Neural crest cell (in vitro differentiated cells): ENCODE data around the gene KIF19. TPM values are rescaled to one million over a fixed set of nuclear protein-coding genes. Genes with fewer than 3 reads are reported as not detected.
A peak's percentile ranks its signal among the peaks of the same experiment; 100 is the strongest.

Source experiments
- DNase-seq: peaks from one replicate; pipeline ENCODE4 v3.0.0; 2021; ENCODE audit warnings: low read depth, mixed read lengths, low spot score
- H3K27ac Mint-ChIP-seq: one replicate; pipeline ENCODE4 v1.8.0; 2021; ENCODE audit warnings: mild to moderate bottlenecking, mixed read lengths; ENCODE audit not compliant: unreplicated experiment
- H3K27me3 Mint-ChIP-seq: 2 replicates; pipeline ENCODE4 v1.8.0; 2021; ENCODE audit warnings: low read depth, mild to moderate bottlenecking, mixed read lengths
- H3K36me3 Mint-ChIP-seq: 2 replicates; pipeline ENCODE4 v1.8.0; 2021; ENCODE audit warnings: low read depth, mild to moderate bottlenecking, mixed read lengths
- H3K4me1 Mint-ChIP-seq: 2 replicates; pipeline ENCODE4 v1.8.0; 2021; ENCODE audit warnings: mixed read lengths
- H3K4me3 Mint-ChIP-seq: one replicate; pipeline ENCODE4 v1.8.0; 2021; ENCODE audit warnings: mild to moderate bottlenecking, mixed read lengths
- H3K9me3 Mint-ChIP-seq: 2 replicates; pipeline ENCODE4 v1.8.0; 2021; ENCODE audit warnings: mixed read lengths
- total RNA-seq: library from RNA; stranded (reverse); gene quantifications from 2 replicates; pipeline ENCODE4 v1.2.1, GENCODE V29; 2021
- TF ChIP-seq, protein P1 (sequence below): fragments of 200-600 bp; sonication (generic); conservative IDR thresholded peaks from 2 replicates; pipeline ENCODE4 v1.5.0; 2021; ENCODE audit warnings: antibody characterized with exemption, mild to moderate bottlenecking

The KIF19 gene
- total RNA-seq, 1 donor from 2014 or later: 0.63 TPM

DNA sequence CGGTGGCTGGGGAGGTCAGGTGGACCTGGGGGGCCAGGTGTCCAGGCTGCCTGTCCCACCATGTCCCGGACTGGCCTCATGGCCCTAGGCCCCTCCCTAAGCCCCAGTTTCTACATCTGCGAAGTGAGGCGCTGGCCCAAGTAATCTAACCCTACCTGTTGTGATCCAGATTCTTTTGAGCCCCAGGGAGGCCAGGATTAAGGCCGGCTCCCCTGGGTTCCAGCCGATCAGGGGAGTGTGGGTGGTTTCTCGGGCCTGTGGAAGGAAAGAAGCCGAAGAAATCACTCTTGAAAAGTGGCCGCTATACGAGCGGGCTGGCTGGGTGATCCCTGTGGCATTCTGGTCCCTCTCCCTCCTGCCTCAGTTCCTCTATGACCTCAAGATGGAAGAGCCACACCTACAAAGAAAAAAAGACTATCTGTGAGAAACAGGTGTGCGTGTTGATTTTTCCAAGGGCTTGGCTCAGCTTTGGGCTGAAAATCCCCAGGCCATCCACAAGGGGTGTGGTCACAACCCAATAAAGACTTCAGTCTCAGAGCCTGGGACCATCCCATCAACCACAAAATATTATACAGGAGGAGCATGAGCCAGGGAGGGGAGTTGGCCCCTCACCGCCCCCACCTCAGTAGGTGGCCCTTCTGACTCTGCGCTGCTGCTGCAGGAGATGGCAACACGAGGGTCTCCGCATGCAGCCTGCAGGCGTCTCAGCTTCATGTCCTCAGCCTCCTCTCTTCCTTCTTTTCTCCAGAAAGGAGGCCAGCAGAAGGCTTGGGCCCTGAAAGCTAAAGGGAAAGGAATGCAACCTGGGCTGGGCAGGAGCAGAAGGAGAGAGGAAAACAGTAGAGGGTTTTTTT lies 61.6 kb downstream of the KIF19 start:
- H3K9me3 Mint-ChIP-seq: no peaks in the 10 kb centered on the region
- no peaks in the 10 kb centered on the region for H3K36me3 Mint-ChIP-seq
- no peaks in the 10 kb centered on the region for H3K4me1 Mint-ChIP-seq
- no peak overlapping the region for H3K4me3 Mint-ChIP-seq
- TF ChIP-seq, protein P1, sequence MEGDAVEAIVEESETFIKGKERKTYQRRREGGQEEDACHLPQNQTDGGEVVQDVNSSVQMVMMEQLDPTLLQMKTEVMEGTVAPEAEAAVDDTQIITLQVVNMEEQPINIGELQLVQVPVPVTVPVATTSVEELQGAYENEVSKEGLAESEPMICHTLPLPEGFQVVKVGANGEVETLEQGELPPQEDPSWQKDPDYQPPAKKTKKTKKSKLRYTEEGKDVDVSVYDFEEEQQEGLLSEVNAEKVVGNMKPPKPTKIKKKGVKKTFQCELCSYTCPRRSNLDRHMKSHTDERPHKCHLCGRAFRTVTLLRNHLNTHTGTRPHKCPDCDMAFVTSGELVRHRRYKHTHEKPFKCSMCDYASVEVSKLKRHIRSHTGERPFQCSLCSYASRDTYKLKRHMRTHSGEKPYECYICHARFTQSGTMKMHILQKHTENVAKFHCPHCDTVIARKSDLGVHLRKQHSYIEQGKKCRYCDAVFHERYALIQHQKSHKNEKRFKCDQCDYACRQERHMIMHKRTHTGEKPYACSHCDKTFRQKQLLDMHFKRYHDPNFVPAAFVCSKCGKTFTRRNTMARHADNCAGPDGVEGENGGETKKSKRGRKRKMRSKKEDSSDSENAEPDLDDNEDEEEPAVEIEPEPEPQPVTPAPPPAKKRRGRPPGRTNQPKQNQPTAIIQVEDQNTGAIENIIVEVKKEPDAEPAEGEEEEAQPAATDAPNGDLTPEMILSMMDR: no peak
- DNase-seq: no peak
- no peaks in the 10 kb centered on the region for H3K27me3 Mint-ChIP-seq
- no peak overlapping the region for H3K27ac Mint-ChIP-seq

DNA sequence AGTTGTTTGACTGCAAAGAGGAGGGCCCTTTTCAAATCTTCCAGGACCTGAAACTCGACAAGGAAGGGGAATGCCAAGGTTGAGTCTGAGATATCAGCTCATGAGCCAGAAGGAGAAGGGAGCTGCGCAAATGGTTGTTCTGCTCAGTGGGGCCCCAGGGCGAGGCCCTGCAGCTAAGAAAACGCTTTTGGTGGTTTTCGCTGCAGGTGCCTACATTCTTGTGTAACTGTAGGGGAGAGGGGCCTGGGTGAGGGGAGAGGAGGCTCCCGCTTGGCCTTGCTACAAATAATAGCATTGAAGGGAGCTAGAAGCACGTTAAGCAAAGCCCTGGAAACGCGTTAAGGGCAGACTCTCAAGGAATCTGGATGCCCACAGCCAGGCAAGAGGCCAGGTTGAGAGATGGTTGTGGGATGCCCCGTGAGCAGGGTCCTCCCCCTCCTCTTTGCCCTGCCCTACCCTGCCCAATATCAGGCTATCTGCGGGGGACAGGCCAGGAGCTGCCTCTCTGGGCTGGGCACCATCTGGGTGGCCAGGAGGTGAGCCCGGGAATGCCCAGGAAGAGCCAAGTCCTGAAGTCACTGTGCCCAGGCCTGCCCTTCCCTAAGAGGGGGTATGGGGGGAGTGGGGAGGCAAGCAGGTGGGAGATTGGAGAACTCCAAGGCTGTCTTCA lies 63.2 kb downstream of the KIF19 start:
- no peak for DNase-seq
- Mint-ChIP-seq H3K27ac (peak overlapping the region; percentile 67), H3K36me3 (no peaks in the 10 kb centered on the region), H3K4me1 (no peaks in the 10 kb centered on the region), H3K9me3 (no peaks in the 10 kb centered on the region), H3K27me3 (no peaks in the 10 kb centered on the region), H3K4me3 (no peak overlapping the region)
- TF ChIP-seq, protein P1: no peak

GRCh38 chr17:74389937-74390679 lies 64.1 kb downstream of the KIF19 start:
- Mint-ChIP-seq H3K27me3 (no peaks in the 10 kb centered on the region), H3K36me3 (no peaks in the 10 kb centered on the region), H3K4me1 (no peaks in the 10 kb centered on the region), H3K27ac (no peak overlapping the region), H3K4me3 (no peak overlapping the region), H3K9me3 (no peaks in the 10 kb centered on the region)
- TF ChIP-seq, protein P1: no peak
- DNase-seq: no peak

GRCh38 chr17:74390680-74391653 lies 64.9 kb downstream of the KIF19 start:
- DNase-seq: no peak
- TF ChIP-seq, protein P1: no peak
- no peaks in the 10 kb centered on the region for H3K9me3 Mint-ChIP-seq
- no peak overlapping the region for H3K27ac Mint-ChIP-seq
- H3K4me1 Mint-ChIP-seq: no peaks in the 10 kb centered on the region
- H3K4me3 Mint-ChIP-seq: no peak overlapping the region
- H3K36me3 Mint-ChIP-seq: no peaks in the 10 kb centered on the region
- no peaks in the 10 kb centered on the region for H3K27me3 Mint-ChIP-seq

DNA sequence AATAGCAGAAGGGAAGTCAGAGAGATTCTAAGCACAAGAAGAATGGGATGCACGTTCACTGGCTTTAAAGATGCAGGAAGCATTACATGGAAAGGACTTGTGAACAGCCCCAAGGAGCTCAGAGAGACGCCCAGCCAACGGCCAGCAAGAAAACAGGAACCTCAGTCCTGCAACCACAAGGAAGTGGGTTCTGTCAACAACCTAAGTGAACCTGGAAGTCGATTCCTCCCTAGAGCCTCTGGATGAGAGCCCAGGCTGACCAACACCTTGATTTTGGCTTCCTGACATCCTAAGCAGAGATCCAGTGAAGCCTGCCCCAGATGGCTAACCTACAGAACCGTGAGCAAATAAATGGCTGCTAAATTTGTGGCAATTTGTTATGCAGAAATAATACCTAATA lies 65.7 kb downstream of the KIF19 start:
- no peaks in the 10 kb centered on the region for H3K36me3 Mint-ChIP-seq
- no peaks in the 10 kb centered on the region for H3K9me3 Mint-ChIP-seq
- DNase-seq: no peak
- no peaks in the 10 kb centered on the region for H3K27me3 Mint-ChIP-seq
- H3K27ac Mint-ChIP-seq: no peak overlapping the region
- H3K4me1 Mint-ChIP-seq: no peaks in the 10 kb centered on the region
- TF ChIP-seq, protein P1: no peak
- no peak overlapping the region for H3K4me3 Mint-ChIP-seq
